ENCODE results near the gene ZNRD2.

ZNRD2 gene

DNA sequence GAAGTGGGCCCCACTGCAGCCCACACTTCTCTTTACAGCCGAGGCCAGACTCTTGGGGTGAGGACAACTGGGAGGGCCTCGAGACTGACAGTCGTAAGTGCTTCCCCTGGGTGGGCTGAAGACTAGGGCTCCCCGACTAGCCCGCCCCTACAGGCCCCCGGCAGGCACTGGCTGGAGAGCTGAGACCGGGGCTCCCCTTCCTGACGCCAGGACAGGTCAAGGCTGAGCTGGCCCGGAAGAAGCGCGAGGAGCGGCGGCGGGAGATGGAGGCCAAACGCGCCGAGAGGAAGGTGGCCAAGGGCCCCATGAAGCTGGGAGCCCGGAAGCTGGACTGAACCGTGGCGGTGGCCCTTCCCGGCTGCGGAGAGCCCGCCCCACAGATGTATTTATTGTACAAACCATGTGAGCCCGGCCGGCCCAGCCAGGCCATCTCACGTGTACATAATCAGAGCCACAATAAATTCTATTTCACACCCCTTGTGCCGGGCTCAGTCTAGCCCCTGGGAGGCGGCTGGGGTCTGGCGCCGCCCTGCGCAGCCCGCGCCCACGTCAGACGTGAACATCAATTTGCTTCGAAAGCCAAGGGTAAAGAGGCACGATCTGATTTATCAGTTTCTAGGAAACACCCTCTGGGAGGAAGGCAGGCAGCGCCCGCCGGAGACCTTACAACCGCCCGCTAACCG, 31.9 kb upstream of the ZNRD2 start:
- DNase-seq: no peak

GRCh38 chr11:65538915-65539743, 31.1 kb upstream of the ZNRD2 start:
- no peak for DNase-seq

GRCh38 chr11:65539744-65540289, 30.5 kb upstream of the ZNRD2 start:
- no peak for DNase-seq

GRCh38 chr11:65540290-65541092, 29.8 kb upstream of the ZNRD2 start:
- DNase-seq: peak; percentile 55

GRCh38 chr11:65541093-65541982, 28.9 kb upstream of the ZNRD2 start:
- no peak for DNase-seq

- no peak for DNase-seq
Observed at GRCh38 chr11:65542738-65543390, 27.4 kb upstream of the ZNRD2 start.

GRCh38 chr11:65545853-65546216, 24.4 kb upstream of the ZNRD2 start:
- DNase-seq: no peak

DNA sequence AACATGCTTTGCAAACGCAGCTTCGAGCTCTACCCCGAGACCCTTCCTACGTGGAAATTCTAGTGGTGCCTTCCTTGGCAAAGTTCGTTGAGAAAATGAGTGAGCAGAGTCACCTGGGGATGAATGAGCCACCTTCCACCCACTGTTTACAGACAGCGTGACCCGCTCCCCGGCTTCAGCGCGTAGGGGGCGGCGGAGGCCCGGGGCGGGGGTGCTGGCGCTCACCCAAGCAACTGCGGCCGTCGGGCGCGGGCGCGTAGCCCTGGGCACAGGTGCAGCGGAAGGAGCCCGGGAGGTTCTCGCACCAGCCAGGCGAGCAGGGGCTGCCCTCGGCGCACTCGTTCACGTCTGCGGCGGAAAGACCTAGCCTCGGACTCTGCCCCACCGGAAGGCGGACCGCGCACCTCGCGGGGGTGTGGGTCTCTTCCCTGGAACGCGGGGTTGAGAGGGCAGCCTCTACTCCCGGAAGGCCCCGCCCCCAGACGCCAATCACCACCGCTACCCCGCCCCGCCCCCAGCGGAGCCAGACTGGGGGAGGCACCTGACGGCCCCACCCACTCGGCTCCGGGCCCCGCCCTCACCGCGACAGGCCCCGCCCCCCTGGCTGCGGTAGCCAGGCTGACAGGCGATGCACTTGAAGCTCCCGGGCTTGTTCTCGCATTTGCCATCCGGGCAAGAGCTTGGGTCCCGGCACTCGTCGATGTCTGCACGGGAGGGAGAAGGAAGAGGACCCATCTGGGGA, 23.9 kb upstream of the ZNRD2 start:
- DNase-seq: peak; percentile 88

DNA sequence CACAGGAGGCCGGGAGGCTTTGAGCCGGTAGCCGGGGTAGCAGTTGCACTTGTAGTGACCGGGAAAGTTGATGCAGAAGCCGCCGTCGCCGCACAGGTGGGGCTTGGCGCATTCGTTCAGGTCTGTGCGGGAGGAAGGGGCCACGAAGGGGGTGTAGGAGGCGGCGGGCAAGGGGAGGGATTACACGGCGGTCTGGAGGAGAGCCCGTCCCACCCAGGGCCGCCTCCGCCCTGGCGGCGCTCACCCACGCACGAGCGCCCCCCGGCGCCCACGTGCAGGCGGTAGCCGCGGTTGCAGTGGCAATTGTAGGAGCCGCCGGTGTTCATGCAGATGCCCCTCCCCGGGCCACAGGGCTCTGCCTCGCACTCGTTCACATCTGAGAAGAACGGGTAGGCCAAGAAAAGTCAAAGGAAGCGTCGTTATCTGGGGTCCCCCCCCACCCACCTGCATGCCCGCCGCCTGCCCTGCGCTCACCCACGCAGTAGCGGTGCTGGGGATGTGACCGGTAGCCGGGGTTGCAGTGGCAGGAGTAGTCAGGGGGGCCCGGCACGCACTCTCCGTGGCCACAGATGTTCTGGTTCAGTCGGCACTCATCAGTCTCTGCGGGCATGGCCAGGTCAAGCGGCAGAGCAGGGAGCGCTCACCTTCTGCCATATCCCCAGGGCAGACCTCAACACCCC, 22.7 kb upstream of the ZNRD2 start:
- no peak for DNase-seq

- DNase-seq: no peak
Observed at GRCh38 chr11:65548395-65548794, 21.9 kb upstream of the ZNRD2 start.

DNA sequence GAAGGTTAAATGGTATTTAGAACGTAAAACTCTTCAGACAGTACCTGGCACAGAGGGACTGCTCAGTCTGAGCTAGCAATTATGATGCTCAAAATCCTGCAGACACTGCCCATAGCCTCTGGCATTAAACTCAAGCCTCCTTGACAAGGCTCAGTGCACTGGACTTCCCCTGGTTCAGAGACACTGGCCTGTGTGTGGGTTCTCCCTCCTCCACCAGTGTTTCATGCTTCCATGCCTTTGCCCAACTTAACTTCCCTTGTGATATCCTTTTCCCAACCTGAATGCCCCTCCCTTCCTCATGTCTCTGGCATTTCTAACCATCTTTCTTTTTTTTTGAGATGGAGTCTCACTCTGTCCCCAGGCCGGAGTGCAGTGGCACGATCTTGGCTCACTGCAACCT, 21.2 kb upstream of the ZNRD2 start:
- DNase-seq: no peak

GRCh38 chr11:65551572-65552387, 18.5 kb upstream of the ZNRD2 start:
- peak; percentile 87 for DNase-seq

DNA sequence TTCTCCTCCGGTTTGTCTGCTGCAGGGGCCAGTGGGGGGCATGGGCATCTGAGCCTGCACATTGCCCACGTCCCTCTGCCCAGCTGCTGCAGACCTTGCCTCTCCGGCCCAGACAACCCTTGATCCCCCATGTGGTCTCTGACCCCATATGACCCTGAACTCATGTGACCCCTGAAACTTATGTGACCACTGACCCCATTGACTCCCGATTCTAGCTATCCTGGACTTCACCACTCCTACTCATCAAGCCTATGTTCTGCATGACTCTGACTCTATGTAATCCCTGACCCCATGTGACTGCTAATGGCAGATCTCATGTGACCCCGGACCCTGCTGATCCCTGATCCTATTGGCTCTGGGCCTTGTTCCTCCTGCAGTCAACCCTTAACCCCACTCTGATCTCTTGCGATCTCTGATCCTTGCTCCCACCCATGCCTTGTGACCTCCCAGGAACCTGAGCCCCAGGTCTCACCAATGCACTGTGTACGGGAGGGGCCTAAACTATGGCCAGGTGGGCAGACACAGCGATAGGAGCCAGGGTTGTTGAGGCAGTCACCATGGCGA, 17.8 kb upstream of the ZNRD2 start:
- DNase-seq: no peak

DNA sequence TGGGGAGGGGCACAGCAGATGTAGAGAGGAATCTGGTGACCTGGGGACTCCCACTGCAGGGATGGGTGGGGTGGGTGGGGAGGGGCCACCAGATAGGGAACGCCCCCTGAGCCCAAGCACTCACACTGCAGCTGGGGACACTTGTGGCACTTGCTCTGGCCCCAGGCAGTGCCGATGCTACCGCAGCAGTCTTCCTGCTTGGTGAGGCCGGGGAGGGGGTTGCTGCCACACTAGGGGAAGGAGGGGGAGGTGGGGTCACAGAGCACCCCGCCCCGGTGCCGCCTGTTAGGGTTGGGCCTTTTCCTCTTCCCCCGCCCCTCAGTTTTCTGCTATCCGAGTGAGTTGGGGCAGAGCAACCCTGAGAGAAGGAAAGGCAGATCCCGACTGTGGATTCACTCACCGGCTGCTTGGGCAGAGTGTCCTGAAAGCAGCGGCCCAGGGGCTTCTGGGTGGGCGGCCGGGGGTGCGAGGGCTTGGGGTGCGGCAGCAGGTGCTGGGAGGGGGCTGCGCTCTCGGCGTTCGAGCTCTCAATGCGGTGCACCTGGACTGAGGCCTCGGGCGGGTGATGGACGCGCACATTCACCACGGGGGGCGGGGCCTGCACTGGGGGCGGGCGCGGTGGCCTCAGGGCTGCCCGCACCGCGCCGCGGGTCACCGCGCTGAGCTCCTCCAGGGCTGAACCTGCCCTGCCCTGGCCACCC, 16.8 kb upstream of the ZNRD2 start:
- peak; percentile 43 for DNase-seq

- no peak for DNase-seq
Observed at GRCh38 chr11:65554057-65554818, 16.0 kb upstream of the ZNRD2 start.

DNA sequence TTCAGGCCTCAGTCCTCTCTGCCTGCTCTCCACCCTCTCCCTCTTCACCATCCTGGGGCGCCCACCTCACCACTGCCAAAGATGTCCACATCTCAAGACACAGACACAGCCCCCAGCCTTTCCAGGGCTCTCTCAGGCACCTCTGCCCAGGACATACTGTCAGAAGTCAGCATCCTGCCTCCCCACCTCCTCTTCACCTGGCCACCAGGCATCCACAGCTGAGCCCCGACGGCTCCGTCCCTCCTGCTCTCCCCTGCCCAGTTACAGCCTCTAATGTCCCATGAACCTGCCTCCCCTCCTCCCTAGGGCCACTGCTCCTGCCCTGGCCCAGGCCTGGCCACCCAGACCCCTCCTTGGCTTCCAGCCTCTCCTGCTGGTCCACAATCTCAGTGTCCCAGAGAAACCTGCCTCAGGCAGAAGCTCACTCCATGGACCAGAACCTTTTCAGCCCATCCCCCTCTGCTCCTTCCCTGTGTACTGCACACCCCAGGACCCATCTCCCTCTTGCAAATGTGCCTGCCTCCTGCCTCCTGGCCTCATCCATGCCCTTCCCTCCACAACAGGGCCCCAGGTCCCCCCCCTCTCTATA, 15.3 kb upstream of the ZNRD2 start:
- DNase-seq: no peak

DNA sequence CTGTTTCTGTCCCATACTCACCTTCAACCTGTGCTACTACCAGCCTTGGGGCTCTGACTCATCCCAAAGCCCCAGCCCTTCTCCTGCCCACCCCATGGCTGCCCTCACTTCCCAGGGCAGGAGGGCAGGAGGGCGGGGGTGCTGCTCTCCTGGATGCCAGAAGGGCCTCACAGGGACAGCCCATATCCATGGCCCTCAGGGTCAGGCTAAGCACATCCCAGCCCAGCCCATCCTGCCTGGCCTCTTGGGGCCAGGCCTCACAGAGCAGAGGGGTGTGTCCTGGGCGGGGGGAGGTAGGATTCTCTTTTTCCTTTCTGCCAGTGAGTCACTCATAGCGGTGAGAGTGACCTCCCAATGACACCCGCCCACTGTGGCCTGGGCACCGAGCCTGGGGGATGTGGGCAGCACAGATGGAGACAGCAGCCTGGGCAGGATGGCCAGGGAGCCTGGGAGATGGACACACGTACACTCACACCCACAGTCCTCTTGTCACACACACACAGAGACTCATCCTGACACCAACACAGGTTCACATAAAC, 14.5 kb upstream of the ZNRD2 start:
- DNase-seq: no peak

All from NCI-H774 (cell line).